Keratinocyte (primary cell): Measurements from ENCODE around the gene JPH2. TPM values are rescaled to one million over a fixed set of nuclear protein-coding genes. Genes with fewer than 3 reads are reported as not detected.
A peak's percentile ranks its signal among the peaks of the same experiment; 100 is the strongest.

Experiments
- DNase-seq: peaks from one replicate; pipeline ENCODE4 v3.0.0-alpha.2; 2011; ENCODE audit warnings: low read depth, missing footprints, low spot score
- FAIRE-seq: peaks from 2 replicates; lab custom pipeline; 2011; peaks lifted over from hg19 to GRCh38; lab: Jason Lieb, UNC
- H2AFZ ChIP-seq: 2 replicates; pipeline ENCODE4 v1.6.0; 2012; ENCODE audit warnings: low read length, control low read depth, inconsistent platforms; ENCODE audit not compliant: control insufficient read depth
- H3K27ac ChIP-seq: 2 replicates; pipeline ENCODE4 v1.5.1; 2011; ENCODE audit warnings: low read length; ENCODE audit not compliant: control insufficient read depth, insufficient read depth
- H3K27me3 ChIP-seq: 3 replicates; pipeline ENCODE4 v1.6.0; 2011; ENCODE audit warnings: low read length; ENCODE audit not compliant: control insufficient read depth, insufficient read depth; ENCODE audit errors: extremely low read depth
- H3K36me3 ChIP-seq, 2 experiments: 2 replicates in 1 of 2; 3 replicates in 1 of 2; pipeline ENCODE4 v1.5.1; 2011; ENCODE audit warnings: low read length in 2 of 2, mild to moderate bottlenecking in 1 of 2; ENCODE audit not compliant: control insufficient read depth in 2 of 2, insufficient read depth in 2 of 2; ENCODE audit errors: extremely low read depth in 1 of 2
- H3K4me1 ChIP-seq: 3 replicates; pipeline ENCODE4 v1.5.1; 2011; ENCODE audit warnings: low read length; ENCODE audit not compliant: control insufficient read depth, insufficient read depth; ENCODE audit errors: extremely low read depth
- H3K4me2 ChIP-seq: 3 replicates; pipeline ENCODE4 v1.6.0; 2011; ENCODE audit warnings: low read depth, low read length; ENCODE audit not compliant: control insufficient read depth, insufficient read depth; ENCODE audit errors: extremely low read depth
- H3K4me3 ChIP-seq, 3 experiments: fragments of 200-600 bp in 1 of 3; sonication (generic) in 1 of 3; 2 replicates in 2 of 3; 3 replicates in 1 of 3; pipeline ENCODE4 v1.5.1; 2011 to 2016; ENCODE audit warnings: low read length in 3 of 3, mild to moderate bottlenecking in 3 of 3, control low read depth in 2 of 3, inconsistent platforms in 1 of 3, low read depth in 1 of 3, mixed read lengths in 1 of 3, mixed run types in 1 of 3, moderate library complexity in 1 of 3; ENCODE audit not compliant: control insufficient read depth in 2 of 3, insufficient read depth in 2 of 3; ENCODE audit errors: extremely low read depth in 1 of 3
- H3K79me2 ChIP-seq: 2 replicates; pipeline ENCODE4 v1.6.0; 2012; ENCODE audit warnings: low read length; ENCODE audit not compliant: control insufficient read depth, insufficient read depth
- H3K9ac ChIP-seq: 3 replicates; pipeline ENCODE4 v1.6.0; 2011; ENCODE audit warnings: low read length; ENCODE audit not compliant: control insufficient read depth, insufficient read depth; ENCODE audit errors: extremely low read depth
- H3K9me1 ChIP-seq: 3 replicates; pipeline ENCODE4 v1.6.0; 2011; ENCODE audit warnings: low read length; ENCODE audit not compliant: control insufficient read depth, insufficient read depth; ENCODE audit errors: extremely low read depth
- H3K9me3 ChIP-seq: 2 replicates; pipeline ENCODE4 v1.5.1; 2012; ENCODE audit warnings: low read depth, low read length; ENCODE audit not compliant: control insufficient read depth
- H4K20me1 ChIP-seq: 3 replicates; pipeline ENCODE4 v1.6.0; 2011; ENCODE audit warnings: low read length; ENCODE audit not compliant: control insufficient read depth, insufficient read depth; ENCODE audit errors: extremely low read depth
- EZH2 ChIP-seq: IDR thresholded peaks from one replicate; pipeline ENCODE4 v1.6.1; 2012; ENCODE audit warnings: inconsistent platforms, mild to moderate bottlenecking, low read length, moderate library complexity
- dilution Hi-C: fragments of 300-500 bp; cut with MboI; formaldehyde crosslinking; loops from one replicate; pipeline ENCODE4 v1.7.0; 2020; ENCODE audit warnings: low sequenced_read_pairs; ENCODE audit not compliant: extremely low pct_ligation_motif_present
- polyA plus RNA-seq, 5 experiments: library from polyadenylated mRNA; depleted of rRNA in 3 of 5; stranded (reverse) in 3 of 5; stranded (forward) in 1 of 5; unstranded in 1 of 5; fragments of >200 nt; gene quantifications; 1 replicate in 1 of 5; 2 replicates in 3 of 5; 3 replicates in 1 of 5; pipeline versions ENCODE4 v1.2.1 to v1.2.3, GENCODE V29; 2011 to 2012; ENCODE audit warnings: missing spikeins in 2 of 5, low read depth in 1 of 5, low replicate concordance in 1 of 5
- TF ChIP-seq, protein P1 (sequence below), 3 experiments: IDR thresholded peaks in 1 of 3; conservative IDR thresholded peaks in 1 of 3; optimal IDR thresholded peaks in 1 of 3; 2 replicates in 2 of 3; 3 replicates in 1 of 3; pipeline versions ENCODE3 to v1.5.1; 2011; ENCODE audit warnings: low read length in 3 of 3, mild to moderate bottlenecking in 3 of 3, moderate library complexity in 2 of 3, control low read depth in 1 of 3, inconsistent platforms in 1 of 3; ENCODE audit not compliant: insufficient read depth in 2 of 3; ENCODE audit errors: extremely low read depth in 1 of 3

Gene JPH2
- polyA plus RNA-seq, 1 donor (not counting 4 experiments of a cell fraction or from before 2014, with no cell fraction given): 2.5 TPM

DNA sequence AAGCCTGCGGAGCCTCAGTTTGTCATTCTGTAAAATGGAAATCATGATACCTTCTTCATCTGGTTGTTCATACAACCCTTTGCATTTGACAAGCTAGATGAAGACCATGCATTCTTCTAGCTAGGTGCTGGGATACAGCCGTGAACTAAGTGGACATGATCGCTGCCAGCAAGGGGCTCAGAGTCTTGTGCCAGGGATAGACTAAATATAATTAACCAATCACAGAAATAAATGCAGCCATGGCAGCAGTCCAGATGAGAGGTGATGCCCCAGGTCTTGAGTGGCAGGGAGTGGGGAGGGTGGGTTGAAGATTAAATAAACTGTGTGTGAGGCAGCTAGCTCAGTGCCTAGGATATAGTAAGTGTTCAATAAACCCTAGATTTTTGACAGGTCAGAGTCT lies 19.3 kb downstream of the JPH2 start:
- H4K20me1 ChIP-seq: no peaks in the 10 kb centered on the region
- DNase-seq (no peak), FAIRE-seq (no peak)
- no peak overlapping the region for H3K27ac ChIP-seq
- no peaks in the 10 kb centered on the region for H3K79me2 ChIP-seq
- dilution Hi-C loops: no loop called here
- H3K4me1 ChIP-seq: peaks cover 25% of the 10 kb centered on the region
- H3K27me3 ChIP-seq: no peaks in the 10 kb centered on the region
- no peaks in the 10 kb centered on the region for H3K36me3 ChIP-seq
- no peak overlapping the region for H3K9ac ChIP-seq
- no peak overlapping the region for H3K4me3 ChIP-seq
- H3K4me2 ChIP-seq: no peak overlapping the region
- H3K9me1 ChIP-seq: no peaks in the 10 kb centered on the region
- TF ChIP-seq, protein P1, sequence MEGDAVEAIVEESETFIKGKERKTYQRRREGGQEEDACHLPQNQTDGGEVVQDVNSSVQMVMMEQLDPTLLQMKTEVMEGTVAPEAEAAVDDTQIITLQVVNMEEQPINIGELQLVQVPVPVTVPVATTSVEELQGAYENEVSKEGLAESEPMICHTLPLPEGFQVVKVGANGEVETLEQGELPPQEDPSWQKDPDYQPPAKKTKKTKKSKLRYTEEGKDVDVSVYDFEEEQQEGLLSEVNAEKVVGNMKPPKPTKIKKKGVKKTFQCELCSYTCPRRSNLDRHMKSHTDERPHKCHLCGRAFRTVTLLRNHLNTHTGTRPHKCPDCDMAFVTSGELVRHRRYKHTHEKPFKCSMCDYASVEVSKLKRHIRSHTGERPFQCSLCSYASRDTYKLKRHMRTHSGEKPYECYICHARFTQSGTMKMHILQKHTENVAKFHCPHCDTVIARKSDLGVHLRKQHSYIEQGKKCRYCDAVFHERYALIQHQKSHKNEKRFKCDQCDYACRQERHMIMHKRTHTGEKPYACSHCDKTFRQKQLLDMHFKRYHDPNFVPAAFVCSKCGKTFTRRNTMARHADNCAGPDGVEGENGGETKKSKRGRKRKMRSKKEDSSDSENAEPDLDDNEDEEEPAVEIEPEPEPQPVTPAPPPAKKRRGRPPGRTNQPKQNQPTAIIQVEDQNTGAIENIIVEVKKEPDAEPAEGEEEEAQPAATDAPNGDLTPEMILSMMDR (optimal IDR thresholded peaks at IDR 0.05 in 1 of 3, IDR thresholded peaks at IDR 0.05 in 1 of 3, conservative IDR thresholded peaks at IDR 0.05 in 1 of 3; ENCODE audit: extremely low read depth in 1 of 3, insufficient read depth in 2 of 3, low read length in 3 of 3): no peak
- TF ChIP-seq EZH2: no peak
- no peak overlapping the region for H2AFZ ChIP-seq
- H3K9me3 ChIP-seq: no peaks in the 10 kb centered on the region

DNA sequence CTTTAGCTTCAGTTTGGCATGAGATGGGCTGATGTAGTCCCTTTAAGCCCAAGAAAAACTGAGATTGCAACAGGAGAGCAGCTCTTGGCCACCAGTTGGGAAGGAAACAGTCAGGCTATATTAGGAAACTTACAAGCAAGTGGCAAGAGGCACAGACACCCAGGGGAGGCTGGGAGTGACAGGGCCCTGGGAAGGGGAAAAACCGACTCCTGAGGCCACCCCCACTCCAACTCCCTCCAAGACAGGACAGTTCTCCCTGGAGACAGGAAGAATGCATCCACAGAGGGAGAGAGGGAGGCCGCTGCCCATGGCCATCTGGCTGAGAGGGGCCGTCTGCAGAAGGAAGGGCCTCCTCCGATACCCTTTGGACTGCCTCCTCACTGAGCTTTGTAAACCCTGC lies 20.5 kb downstream of the JPH2 start:
- no peaks in the 10 kb centered on the region for H3K79me2 ChIP-seq
- no peak for TF ChIP-seq EZH2
- TF ChIP-seq, protein P1 (optimal IDR thresholded peaks at IDR 0.05 in 1 of 3, IDR thresholded peaks at IDR 0.05 in 1 of 3, conservative IDR thresholded peaks at IDR 0.05 in 1 of 3; ENCODE audit: extremely low read depth in 1 of 3, insufficient read depth in 2 of 3, low read length in 3 of 3): no peak
- DNase-seq (no peak), FAIRE-seq (no peak)
- H3K4me3 ChIP-seq: no peak overlapping the region
- no peak overlapping the region for H3K27ac ChIP-seq
- no peaks in the 10 kb centered on the region for H3K27me3 ChIP-seq
- peak overlapping the region; percentile 54 for H3K4me2 ChIP-seq
- no peaks in the 10 kb centered on the region for H3K36me3 ChIP-seq
- H3K9ac ChIP-seq: no peak overlapping the region
- peaks cover 22% of the 10 kb centered on the region for H3K4me1 ChIP-seq
- H3K9me1 ChIP-seq: no peaks in the 10 kb centered on the region
- no peak overlapping the region for H2AFZ ChIP-seq
- dilution Hi-C loops: no loop called here
- H4K20me1 ChIP-seq: no peaks in the 10 kb centered on the region
- H3K9me3 ChIP-seq: no peaks in the 10 kb centered on the region
